SU-DHL-6 (cell line): Measurements from ENCODE around the gene MINAR1.

Experiments
- H2AFZ ChIP-seq: fragments of 200-600 bp; sonication (generic); 2 replicates; pipeline ENCODE4 v1.6.1; 2014; ENCODE audit warnings: low read depth, mild to moderate bottlenecking, moderate library complexity, mixed read lengths, antibody characterized with exemption, low read length; ENCODE audit not compliant: severe bottlenecking
- H3F3A ChIP-seq: fragments of 200-600 bp; shearing (Covaris generic); 2 replicates; pipeline ENCODE4 v1.6.0; 2016; ENCODE audit warnings: antibody characterized with exemption, mild to moderate bottlenecking; ENCODE audit not compliant: insufficient read depth
- H3K27ac ChIP-seq: fragments of 200-600 bp; sonication (generic); 2 replicates; pipeline ENCODE4 v1.5.1; 2016; ENCODE audit warnings: low read depth, mild to moderate bottlenecking, low read length, moderate library complexity, mixed read lengths
- H3K27me3 ChIP-seq: fragments of 200-600 bp; sonication (generic), shearing (Covaris generic); 2 replicates; pipeline ENCODE4 v1.6.0; 2014; ENCODE audit warnings: mild to moderate bottlenecking, low read length
- H3K36me3 ChIP-seq: fragments of 200-600 bp; sonication (generic); 2 replicates; pipeline ENCODE4 v1.6.1; 2014; ENCODE audit warnings: mild to moderate bottlenecking, low read length, mixed read lengths
- H3K4me2 ChIP-seq: fragments of 300-600, 200-600 bp; shearing (Covaris generic), sonication (generic); 2 replicates; pipeline ENCODE4 v1.6.0; 2014; ENCODE audit warnings: low read length, low read depth, mild to moderate bottlenecking; ENCODE audit not compliant: poor library complexity, severe bottlenecking
- H3K4me3 ChIP-seq: fragments of 200-600 bp; sonication (generic); 2 replicates; pipeline ENCODE4 v1.5.1; 2014; ENCODE audit warnings: antibody characterized with exemption, low read length, mild to moderate bottlenecking, mixed read lengths; ENCODE audit not compliant: insufficient read depth, poor library complexity, severe bottlenecking
- H3K79me2 ChIP-seq: fragments of 200-600 bp; sonication (generic); 2 replicates; pipeline ENCODE4 v1.6.1; 2014; ENCODE audit warnings: mild to moderate bottlenecking, low read length, moderate library complexity; ENCODE audit not compliant: insufficient read depth
- H3K9ac ChIP-seq: fragments of 200-600 bp; sonication (generic); 2 replicates; pipeline ENCODE4 v1.7.0; 2014; ENCODE audit warnings: mild to moderate bottlenecking, low read length
- H3K9me2 ChIP-seq: fragments of 200-600 bp; sonication (generic); replicated peaks from 2 replicates; pipeline ENCODE4 v1.6.1; 2014; ENCODE audit warnings: low read length; ENCODE audit not compliant: insufficient read depth
- H3K9me3 ChIP-seq: fragments of 200-600 bp; sonication (generic); 2 replicates; pipeline ENCODE4 v1.6.1; 2014; ENCODE audit warnings: low read length, mixed read lengths; ENCODE audit not compliant: insufficient read depth
- H4K20me1 ChIP-seq: fragments of 200-600 bp; sonication (generic); 2 replicates; pipeline ENCODE4 v1.6.1; 2014; ENCODE audit warnings: low read depth, mild to moderate bottlenecking, antibody characterized with exemption, low read length, moderate library complexity, mixed read lengths
- EZH2phosphoT487 ChIP-seq: fragments of 200-600 bp; sonication (generic), shearing (Covaris generic); conservative IDR thresholded peaks from 2 replicates; pipeline ENCODE4 v1.6.1; 2018; ENCODE audit warnings: mild to moderate bottlenecking, antibody characterized with exemption, low read length, moderate library complexity, mixed read lengths
- TF ChIP-seq, protein P1 (sequence below): fragments of 200-600 bp; sonication (generic); IDR thresholded peaks from one replicate; pipeline ENCODE4 v1.5.1; 2017; ENCODE audit warnings: antibody characterized with exemption, mild to moderate bottlenecking, low read length, moderate library complexity; ENCODE audit not compliant: insufficient read depth, poor library complexity, severe bottlenecking

The MINAR1 gene

DNA sequence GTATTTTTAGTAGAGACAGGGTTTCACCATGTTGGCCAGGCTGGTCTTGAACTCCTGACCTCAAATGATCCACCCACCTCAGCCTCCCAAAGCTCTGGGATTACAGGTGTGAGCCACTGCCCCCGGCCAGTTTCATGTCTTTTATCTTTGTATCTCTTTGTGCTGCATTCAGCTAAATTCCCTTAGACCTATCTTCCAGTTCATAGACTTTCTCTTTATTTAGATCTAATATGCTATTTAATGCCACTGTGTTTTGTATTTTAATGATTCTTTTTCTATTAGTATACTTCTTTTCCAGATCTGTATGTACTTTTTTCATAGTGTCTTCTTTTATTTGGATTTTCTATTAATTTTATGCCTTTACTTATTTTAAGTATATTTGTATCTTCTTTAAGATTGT, 14.9 kb downstream of the MINAR1 start:
- TF ChIP-seq, protein P1, sequence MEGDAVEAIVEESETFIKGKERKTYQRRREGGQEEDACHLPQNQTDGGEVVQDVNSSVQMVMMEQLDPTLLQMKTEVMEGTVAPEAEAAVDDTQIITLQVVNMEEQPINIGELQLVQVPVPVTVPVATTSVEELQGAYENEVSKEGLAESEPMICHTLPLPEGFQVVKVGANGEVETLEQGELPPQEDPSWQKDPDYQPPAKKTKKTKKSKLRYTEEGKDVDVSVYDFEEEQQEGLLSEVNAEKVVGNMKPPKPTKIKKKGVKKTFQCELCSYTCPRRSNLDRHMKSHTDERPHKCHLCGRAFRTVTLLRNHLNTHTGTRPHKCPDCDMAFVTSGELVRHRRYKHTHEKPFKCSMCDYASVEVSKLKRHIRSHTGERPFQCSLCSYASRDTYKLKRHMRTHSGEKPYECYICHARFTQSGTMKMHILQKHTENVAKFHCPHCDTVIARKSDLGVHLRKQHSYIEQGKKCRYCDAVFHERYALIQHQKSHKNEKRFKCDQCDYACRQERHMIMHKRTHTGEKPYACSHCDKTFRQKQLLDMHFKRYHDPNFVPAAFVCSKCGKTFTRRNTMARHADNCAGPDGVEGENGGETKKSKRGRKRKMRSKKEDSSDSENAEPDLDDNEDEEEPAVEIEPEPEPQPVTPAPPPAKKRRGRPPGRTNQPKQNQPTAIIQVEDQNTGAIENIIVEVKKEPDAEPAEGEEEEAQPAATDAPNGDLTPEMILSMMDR: no peak
- TF ChIP-seq EZH2phosphoT487: no peak
- Histone ChIP-seq H3K9me2 (no peaks in the 10 kb centered on the region), H3K36me3 (no peaks in the 10 kb centered on the region), H4K20me1 (no peaks in the 10 kb centered on the region), H3K79me2 (no peaks in the 10 kb centered on the region), H3F3A (peaks cover 3% of the 10 kb centered on the region; the same call in 1 of the 2 replicates), H3K4me3 (no peak overlapping the region), H3K4me2 (no peak overlapping the region), H3K27me3 (no peaks in the 10 kb centered on the region), H2AFZ (no peak overlapping the region), H3K27ac (no peak overlapping the region), H3K9ac (no peak overlapping the region), H3K9me3 (no peaks in the 10 kb centered on the region)

DNA sequence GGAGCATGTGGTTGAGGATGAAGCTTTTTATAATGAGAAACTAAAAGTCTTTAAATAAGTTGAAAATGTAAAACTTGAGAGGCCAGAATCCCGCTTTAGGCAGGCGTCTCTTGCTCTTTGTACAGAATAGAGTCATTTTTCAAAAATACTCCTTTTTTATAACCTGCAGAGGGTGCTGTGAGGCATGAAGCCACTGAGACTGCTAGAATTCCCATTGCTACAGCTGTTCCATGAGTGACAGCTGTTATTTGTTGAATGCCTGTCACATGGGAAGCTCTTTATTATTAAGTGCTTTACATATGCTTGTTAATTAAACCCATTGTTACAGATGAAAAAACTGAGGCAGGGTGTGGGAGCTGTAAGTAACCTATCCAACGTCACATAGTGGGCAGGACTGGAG, 18.5 kb downstream of the MINAR1 start:
- no peak overlapping the region for H2AFZ ChIP-seq
- no peak overlapping the region for H3K4me2 ChIP-seq
- H3K27ac ChIP-seq: no peak overlapping the region
- H3K9me3 ChIP-seq: no peaks in the 10 kb centered on the region
- no peaks in the 10 kb centered on the region for H4K20me1 ChIP-seq
- no peak overlapping the region for H3K9ac ChIP-seq
- no peak for TF ChIP-seq EZH2phosphoT487
- TF ChIP-seq, protein P1: no peak
- H3F3A ChIP-seq: no peaks in the 10 kb centered on the region
- no peaks in the 10 kb centered on the region for H3K9me2 ChIP-seq
- no peaks in the 10 kb centered on the region for H3K36me3 ChIP-seq
- H3K4me3 ChIP-seq: no peak overlapping the region
- H3K27me3 ChIP-seq: no peaks in the 10 kb centered on the region
- H3K79me2 ChIP-seq: no peaks in the 10 kb centered on the region

DNA sequence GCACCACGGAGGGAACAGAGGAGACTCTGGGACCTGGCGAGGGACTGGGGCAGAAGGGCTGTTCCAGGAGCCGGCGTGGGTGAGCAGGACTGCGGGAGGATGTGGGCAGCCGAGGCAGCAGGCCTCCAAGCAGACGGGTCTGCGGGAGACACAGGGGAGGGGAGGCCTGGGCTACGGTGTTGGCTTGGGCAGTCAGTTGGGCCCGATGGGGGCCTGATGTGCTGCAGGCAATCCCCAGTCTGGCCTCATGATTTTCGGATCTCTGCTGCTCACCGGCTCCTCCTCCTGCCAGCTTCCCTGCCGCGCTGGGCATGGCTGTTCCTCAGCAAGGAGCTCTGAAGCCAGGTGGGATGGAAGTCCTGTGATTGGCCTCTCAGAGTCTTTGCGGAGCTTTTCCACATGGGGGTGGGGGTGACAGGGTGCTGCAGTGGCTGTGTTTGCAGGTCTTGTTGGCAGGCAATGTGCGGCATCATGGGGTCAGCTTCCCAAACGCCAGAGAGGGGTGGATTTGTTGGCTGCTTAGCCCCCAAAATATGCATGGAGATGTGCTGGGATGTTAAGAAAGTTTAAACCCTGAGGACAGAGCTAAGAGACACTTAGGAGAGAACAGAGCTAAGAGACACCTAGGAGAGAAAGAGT, 19.3 kb downstream of the MINAR1 start:
- TF ChIP-seq, protein P1: no peak
- TF ChIP-seq EZH2phosphoT487: no peak

More for the DNA sequence above, 19.3 kb downstream of the MINAR1 start:
- Histone ChIP-seq H3K4me2 (no peak overlapping the region), H3F3A (no peaks in the 10 kb centered on the region), H3K9me3 (no peaks in the 10 kb centered on the region), H4K20me1 (no peaks in the 10 kb centered on the region), H3K9me2 (no peaks in the 10 kb centered on the region), H3K79me2 (no peaks in the 10 kb centered on the region), H3K9ac (no peak overlapping the region), H2AFZ (no peak overlapping the region), H3K36me3 (no peaks in the 10 kb centered on the region), H3K4me3 (no peak overlapping the region), H3K27me3 (no peaks in the 10 kb centered on the region), H3K27ac (no peak overlapping the region)
